GM19452 (cell line): Measurements from ENCODE around the gene ZNF532.

Experiments
- ATAC-seq: cut with Tn5 transposase; IDR thresholded peaks from one replicate; pipeline ENCODE4 v1.9.1; 2021; ENCODE audit not compliant: unreplicated experiment

Gene ZNF532

DNA sequence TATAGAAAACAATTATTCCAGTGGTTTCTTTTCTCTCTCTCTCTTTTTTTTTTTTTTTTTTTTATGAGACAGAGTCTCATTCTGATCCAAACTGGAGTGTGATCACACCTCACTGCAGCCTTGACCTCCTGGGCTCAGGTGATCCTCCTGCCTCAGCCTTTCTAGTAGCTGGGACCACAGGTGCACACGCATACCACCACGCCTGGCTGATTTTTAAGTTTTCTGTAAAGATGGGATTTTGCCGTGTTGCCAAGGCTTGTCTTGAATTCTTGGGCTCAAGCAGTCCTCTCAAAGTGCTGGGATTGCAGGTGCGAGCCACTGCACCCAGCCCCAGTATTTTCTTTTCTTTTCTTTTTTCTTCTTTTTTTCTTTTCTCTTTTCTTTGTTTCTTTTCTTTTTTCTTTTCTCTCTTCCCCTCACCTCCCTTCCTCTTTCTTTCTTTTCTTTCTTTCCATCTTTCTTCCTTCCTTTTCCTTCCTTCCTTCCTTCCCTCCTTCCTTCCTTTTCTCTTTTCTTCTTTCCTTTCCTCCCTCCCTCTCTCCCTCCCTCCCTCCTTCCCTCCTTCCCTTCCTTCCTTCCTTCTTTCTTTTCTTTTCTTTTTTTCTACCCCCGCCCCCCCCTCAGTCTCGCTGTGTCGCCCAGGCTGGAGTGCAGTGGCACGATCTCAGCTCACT is 76.9 kb downstream of the ZNF532 start:
- no peak for ATAC-seq

DNA sequence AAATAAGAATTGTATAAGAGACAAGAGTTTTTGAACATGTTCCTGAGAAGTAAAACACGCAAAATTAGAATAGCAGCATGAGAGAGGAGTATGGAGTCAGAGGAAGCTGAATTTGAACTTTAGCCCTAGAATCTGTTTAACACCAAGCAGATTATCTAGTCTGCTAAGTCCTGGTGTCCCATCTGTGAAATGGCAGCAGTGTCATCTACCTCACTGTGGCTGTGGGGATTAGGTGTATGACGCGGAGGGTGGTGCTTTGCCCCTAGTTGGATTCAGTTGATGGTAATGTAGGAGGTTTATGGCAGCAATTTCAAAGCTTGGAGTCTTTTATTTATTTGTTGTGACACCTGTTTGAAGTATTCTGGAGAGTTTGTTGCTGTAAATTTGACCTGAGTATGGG is 79.2 kb downstream of the ZNF532 start:
- no peak for ATAC-seq

DNA sequence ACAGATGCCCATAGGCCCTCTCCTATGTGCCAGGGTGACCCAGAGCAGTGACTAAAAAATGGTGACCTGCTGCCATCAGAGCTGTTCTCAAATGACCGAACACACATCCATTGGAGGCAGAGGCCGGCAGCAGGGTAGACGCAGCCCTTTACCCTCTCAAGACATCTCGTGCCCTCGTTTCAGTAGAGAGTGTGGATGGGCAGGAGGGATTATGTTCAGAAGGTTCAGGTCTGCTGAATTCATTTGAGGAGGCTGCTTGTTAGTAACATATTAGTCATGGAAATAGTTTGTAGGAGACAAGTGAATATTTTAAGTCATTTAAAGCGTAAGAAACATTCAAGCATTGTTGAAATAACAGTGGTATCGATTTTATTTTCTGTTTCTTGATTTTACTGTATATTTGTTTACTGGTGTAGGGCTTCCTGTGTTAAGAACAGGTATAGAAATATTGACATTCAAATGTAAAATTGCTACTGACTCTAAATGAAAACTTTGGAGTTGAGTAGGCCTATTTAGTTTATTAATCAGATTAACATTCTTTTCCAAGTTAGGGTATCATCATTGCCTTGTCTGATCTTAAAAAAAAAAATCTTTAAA is 82.6 kb downstream of the ZNF532 start:
- ATAC-seq, result peak; percentile 41

DNA sequence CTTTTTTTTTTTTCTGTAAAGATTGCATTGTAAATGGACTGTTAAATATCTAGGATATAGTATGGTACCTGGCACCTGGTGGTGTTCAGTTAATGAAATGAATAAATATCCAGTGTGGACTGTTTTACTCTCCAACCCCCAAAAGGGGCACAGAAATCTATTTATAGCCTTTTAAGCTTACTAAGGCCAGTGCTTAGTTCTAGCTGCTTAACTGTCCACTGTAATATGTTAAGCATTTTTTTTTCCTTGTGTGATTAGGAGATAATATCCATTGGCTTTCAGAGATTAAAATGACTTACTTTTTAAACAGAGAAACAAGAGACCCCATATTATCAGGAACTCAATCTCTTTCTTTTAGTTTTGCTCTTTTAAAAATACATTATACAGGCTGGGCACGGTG is 84.4 kb downstream of the ZNF532 start:
- no peak for ATAC-seq

- ATAC-seq, result no peak
Observed at GRCh38 chr18:58951986-58952702, 87.5 kb downstream of the ZNF532 start.

- ATAC-seq, result no peak
Observed at GRCh38 chr18:58952858-58953257, 88.2 kb downstream of the ZNF532 start.

GRCh38 chr18:58953627-58954026 is 89.0 kb downstream of the ZNF532 start:
- no peak for ATAC-seq

DNA sequence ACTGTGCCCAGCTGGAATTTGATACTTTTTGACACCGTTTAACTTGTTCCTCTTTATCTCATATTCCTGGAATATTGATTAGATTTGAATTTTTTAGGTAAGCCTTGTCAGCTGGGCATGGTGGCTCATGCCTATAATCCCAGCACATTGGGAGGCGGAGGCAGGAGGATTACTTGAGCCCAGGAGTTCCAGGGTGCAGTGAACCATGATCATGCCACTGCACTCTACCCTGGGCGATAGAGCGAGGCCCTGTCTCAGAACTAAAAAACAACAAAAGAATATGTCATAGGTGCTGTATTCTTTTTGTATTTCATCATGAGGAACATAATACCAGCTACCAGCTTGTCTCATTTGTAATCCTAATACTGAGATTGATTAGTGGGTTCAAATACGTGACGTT is 90.3 kb downstream of the ZNF532 start:
- no peak for ATAC-seq

GRCh38 chr18:58955738-58956137 is 91.1 kb downstream of the ZNF532 start:
- ATAC-seq, result no peak

DNA sequence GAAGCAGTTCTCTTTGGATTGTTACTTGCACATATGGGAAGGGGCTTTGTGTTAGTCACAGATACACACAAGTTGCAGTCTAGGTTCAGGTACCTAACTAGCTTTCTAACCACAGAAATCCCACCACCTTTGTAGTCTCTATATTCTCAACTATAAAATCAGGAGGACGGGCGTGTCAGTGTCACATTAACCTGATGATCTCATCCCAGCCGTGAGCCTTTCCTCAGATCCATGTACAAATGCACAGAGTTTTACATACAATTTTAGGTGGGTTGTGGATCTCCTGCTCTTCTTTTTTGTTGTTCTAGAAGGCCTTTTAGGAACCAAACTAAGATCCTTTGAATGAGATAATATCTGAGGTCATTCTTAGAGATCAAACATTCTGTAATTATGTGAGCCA is 94.0 kb downstream of the ZNF532 start:
- no peak for ATAC-seq

GRCh38 chr18:58960508-58960907 is 95.8 kb downstream of the ZNF532 start:
- no peak for ATAC-seq

- no peak for ATAC-seq
Observed at GRCh38 chr18:58960946-58961722, 96.5 kb downstream of the ZNF532 start.

DNA sequence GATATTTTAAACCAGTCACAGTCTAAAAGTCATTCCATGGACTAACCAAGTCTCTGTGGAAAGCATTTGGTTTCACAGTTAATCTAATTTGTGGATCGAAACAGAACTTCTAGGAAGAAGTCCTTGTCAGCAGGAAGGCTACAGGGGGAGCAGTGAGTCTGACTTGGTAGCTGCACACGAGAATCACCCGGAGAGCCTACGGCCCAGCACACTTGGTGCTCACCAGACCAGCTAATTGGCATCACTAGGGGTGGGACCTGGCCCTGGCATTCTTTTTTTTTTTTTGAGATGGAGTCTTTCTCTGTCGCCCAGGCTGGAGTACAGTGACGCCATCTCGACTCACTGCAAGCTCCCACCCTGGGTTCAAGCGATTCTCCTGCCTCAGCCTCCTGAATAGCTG is 97.7 kb downstream of the ZNF532 start:
- no peak for ATAC-seq

DNA sequence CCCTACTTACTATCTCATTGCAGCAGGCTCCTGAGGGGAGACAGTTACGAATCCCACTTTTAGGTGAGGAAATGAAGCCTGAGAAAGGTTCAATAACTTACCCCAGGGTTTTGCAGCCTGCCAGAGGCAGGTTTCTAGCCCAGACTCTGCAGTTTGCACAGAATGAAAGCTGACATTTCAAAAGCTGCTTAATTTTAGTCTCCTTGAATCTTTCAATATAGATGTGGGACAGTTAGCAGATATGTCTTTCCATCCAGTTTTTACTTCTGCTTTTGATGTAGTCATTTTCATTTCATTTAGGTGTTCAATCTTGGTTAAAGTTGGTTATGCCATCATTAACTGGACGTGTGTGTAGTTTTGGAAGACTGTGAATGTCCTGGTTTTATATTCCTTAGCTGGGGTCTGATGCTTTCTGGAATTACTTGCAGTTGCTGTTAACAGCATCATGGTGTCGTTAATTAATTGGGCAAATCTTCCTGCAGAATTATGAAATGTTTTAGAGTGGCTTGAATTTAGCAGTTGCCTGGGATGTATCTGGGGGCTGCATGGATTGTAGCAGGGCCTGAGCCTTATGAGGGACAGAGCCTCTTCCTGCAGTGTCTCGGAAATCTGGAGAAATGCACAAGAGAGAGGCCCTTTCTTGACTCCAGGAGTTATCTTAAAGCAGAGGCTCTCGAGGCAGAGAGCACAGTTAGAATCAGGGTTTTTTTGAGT is 100.8 kb downstream of the ZNF532 start:
- ATAC-seq, result no peak

DNA sequence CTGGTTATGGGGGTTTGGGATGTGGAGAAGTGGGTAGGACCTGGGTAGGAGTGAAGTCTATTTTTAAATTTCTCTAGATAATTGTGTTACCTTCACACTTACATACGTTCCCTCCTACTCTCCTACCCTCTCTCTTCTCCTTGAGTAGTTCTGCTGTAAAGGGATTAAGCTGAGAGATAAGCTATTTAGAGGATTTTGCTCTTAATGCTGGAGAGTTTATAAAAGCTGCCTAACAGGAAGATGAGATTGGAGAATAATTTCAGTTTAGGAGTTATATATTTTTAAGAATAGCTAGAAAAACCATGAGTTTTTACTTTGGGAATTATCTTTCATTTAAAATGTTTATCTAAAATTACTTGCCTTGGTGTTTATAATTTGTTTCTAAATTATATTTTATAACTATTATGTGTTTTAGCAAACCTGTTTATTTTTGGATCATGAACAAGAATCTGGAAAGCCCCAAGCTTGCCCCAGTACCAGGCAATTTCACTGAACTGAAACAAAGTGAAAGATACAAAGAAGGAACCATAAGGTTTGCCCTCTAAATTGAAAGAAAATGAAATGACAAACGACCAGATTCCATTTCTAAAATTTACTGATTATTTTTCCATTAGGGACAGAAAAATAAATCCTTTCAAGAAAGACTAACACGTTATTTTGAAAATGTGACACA is 101.5 kb downstream of the ZNF532 start:
- ATAC-seq, result no peak

DNA sequence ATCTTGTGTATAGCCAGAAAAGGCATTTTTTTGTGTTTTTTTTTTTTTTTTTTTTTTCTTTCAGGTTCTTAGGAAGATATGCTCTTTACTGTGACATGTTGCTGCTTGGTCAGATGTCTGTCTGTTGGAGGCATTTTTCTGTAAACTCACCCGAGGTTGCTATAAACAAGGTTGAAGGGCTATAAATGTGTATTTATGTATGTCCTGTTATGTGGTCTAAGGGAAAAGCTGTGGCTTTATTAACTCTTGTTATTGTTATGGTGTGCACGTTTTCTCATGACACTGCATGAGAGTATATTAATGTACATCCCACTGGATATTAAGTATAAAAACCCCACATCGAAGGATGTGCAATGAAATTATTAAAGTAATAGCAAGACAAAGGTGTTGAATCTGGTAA is 102.0 kb downstream of the ZNF532 start:
- ATAC-seq, result no peak

GRCh38 chr18:58967751-58968254 is 103.1 kb downstream of the ZNF532 start:
- ATAC-seq, result no peak

DNA sequence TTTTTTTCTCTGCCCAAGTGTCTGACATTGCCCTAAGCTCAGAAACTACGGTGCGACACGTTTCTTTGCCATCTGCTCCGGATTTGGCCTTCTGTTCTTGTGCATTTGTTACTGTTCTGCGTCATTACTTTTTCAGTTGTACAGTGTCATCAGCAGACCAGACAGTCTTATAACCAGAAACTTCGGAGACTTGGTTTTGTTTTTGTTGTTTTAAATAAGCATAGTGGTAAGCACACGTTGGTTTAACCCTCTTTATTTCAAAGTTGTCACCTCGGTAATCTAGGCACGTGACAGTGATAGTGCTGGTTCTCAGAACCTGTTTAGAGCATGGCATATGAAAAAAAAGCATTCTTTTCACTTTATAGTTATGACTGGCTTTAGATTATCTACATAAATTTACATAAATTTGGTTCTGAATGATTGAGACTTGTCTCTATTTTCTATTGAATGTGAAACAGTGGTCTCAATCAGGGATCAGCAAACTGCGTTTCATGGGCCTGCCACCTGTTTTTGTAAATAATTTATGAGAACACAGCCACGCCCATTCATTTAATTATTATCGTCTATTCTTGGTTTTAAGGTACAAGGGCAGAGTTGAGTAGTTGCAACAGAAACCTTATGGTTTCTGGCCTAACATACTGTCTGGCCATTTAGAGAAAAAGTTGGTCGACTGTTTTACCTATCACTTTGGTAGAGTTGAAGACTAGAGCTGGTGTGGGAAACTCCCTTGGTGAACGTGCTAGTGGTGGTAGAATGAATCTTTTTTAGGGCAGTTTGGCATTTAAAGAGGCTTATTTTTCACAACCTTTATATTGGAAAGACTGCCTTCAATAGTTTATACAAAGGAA is 106.5 kb downstream of the ZNF532 start:
- ATAC-seq, result peak; percentile 87

DNA sequence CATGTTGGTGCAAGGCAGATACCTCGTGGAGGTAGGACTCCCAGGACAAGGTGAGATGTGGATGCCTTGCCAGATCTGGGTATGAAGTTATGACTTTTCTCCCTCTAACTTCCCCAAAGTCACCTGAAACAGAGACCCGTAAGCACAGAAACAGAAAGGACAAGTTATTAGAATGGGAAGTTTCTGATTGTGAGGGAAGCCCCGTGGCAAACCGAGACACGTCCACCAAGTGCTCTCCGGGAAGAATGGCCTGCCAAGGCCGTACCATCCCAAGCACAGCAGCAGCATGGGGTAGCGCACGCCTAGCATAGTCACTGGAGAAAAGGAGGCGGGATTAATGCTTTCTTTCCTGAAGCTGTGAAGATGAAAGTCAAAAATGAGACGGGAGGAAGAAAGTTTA is 110.6 kb downstream of the ZNF532 start:
- no peak for ATAC-seq
